ENCODE data around the gene LDHAL6B. TPM values are rescaled to one million over a fixed set of nuclear protein-coding genes. Genes with fewer than 3 reads are reported as not detected.

The LDHAL6B gene
- polyA plus RNA-seq, 3 donors = not detected

- DNase-seq = peak; percentile 9 to 63 (median 30)
- Mint-ChIP-seq H3K9me3 (peaks cover 0 to 2% (median 0%) of the 10 kb centered on the region in 7 donors), H3K27ac (peak overlapping the region in 6 of 7 donors; percentile 15 to 64 (median 28)), H3K27me3 (ENCODE audit: low read depth in 3 of 3) (no peaks in the 10 kb centered on the region), H3K4me3 (no peak overlapping the region), H3K36me3 (peaks cover 16 to 23% of the 10 kb centered on the region in 2 donors), H3K4me1 (peaks cover 22% of the 10 kb centered on the region)
- H4K20me1 ChIP-seq (ENCODE audit: insufficient read depth, low read length) = no peaks in the 10 kb centered on the region
- peak overlapping the region in 1 of 2 donors; percentile 26 for H3K27ac ChIP-seq (ENCODE audit: low read depth in 1 of 2, low read length in 2 of 2)
- no peaks in the 10 kb centered on the region for H3K79me2 ChIP-seq (ENCODE audit: insufficient read depth, low read length)
- H3K4me1 ChIP-seq (ENCODE audit: control insufficient read depth in 1 of 2, insufficient read depth in 2 of 2, low read length in 2 of 2) = peaks cover 17 to 25% of the 10 kb centered on the region in 2 donors
- H3K9me3 ChIP-seq (replicated peaks in 1 of 2; ENCODE audit: control insufficient read depth in 1 of 2, insufficient read depth in 1 of 2, low read length in 2 of 2) = no peaks in the 10 kb centered on the region
- intact Hi-C loops (cut with micrococcal nuclease) = loop anchor here in 1 of 2 donors (5.0 kb wide), 1 partner anchor 61 kb away; no protein-coding TSS in a partner anchor
- H3K36me3 ChIP-seq (replicated peaks in 1 of 2; ENCODE audit: control insufficient read depth in 1 of 2, insufficient read depth in 2 of 2, low read length in 2 of 2) = no peaks in the 10 kb centered on the region
- H2AFZ ChIP-seq (ENCODE audit: insufficient read depth, low read depth, low read length, poor library complexity, severe bottlenecking) = no peak overlapping the region
- H3K4me2 ChIP-seq (replicated peaks; ENCODE audit: extremely low read depth, low read length, poor library complexity, severe bottlenecking) = no peak overlapping the region
- peak overlapping the region in 1 of 3 experiments; percentile 26 for H3K4me3 ChIP-seq (replicated peaks in 1 of 3; ENCODE audit: low read depth in 2 of 3, low read length in 3 of 3)
- no peak for TF ChIP-seq CTCF (IDR thresholded peaks at IDR 0.05)
- 13% methylated on average over 2 of the region's 5 CpGs for WGBS (ENCODE audit: insufficient coverage)
- no peaks in the 10 kb centered on the region for H3K27me3 ChIP-seq (ENCODE audit: control insufficient read depth in 2 of 2, insufficient read depth in 2 of 2, low read length in 2 of 2)
- no peak overlapping the region for H3K9ac ChIP-seq (ENCODE audit: insufficient read depth, low read length, poor library complexity, severe bottlenecking)
Observed at GRCh38 chr15:59237924-59238331, 31.3 kb downstream of the LDHAL6B start.

GRCh38 chr15:59240036-59240435 lies 33.4 kb downstream of the LDHAL6B start:
- no peak for DNase-seq
- no peaks in the 10 kb centered on the region for H3K36me3 ChIP-seq (replicated peaks in 1 of 2; ENCODE audit: control insufficient read depth in 1 of 2, insufficient read depth in 2 of 2, low read length in 2 of 2)
- peaks cover 17 to 25% of the 10 kb centered on the region in 2 donors for H3K4me1 ChIP-seq (ENCODE audit: control insufficient read depth in 1 of 2, insufficient read depth in 2 of 2, low read length in 2 of 2)
- H3K27me3 ChIP-seq (ENCODE audit: control insufficient read depth in 2 of 2, insufficient read depth in 2 of 2, low read length in 2 of 2) = no peaks in the 10 kb centered on the region
- no peaks in the 10 kb centered on the region for H3K79me2 ChIP-seq (ENCODE audit: insufficient read depth, low read length)
- H3K9me3 Mint-ChIP-seq = peaks cover 0 to 2% (median 0%) of the 10 kb centered on the region in 7 donors
- no peak overlapping the region for H3K4me2 ChIP-seq (replicated peaks; ENCODE audit: extremely low read depth, low read length, poor library complexity, severe bottlenecking)
- 100% methylated on average over 1 of the region's 5 CpGs for WGBS (ENCODE audit: insufficient coverage)
- intact Hi-C loops (cut with micrococcal nuclease) = no loop called here
- H2AFZ ChIP-seq (ENCODE audit: insufficient read depth, low read depth, low read length, poor library complexity, severe bottlenecking) = no peak overlapping the region
- no peak overlapping the region for H3K4me3 Mint-ChIP-seq
- no peak overlapping the region for H3K27ac Mint-ChIP-seq
- no peaks in the 10 kb centered on the region for H3K9me3 ChIP-seq (replicated peaks in 1 of 2; ENCODE audit: control insufficient read depth in 1 of 2, insufficient read depth in 1 of 2, low read length in 2 of 2)
- H4K20me1 ChIP-seq (ENCODE audit: insufficient read depth, low read length) = no peaks in the 10 kb centered on the region
- H3K36me3 Mint-ChIP-seq = peaks cover 15 to 16% of the 10 kb centered on the region in 2 donors
- H3K27ac ChIP-seq (ENCODE audit: low read depth in 1 of 2, low read length in 2 of 2) = no peak overlapping the region
- H3K4me1 Mint-ChIP-seq = peaks cover 22% of the 10 kb centered on the region
- no peak overlapping the region for H3K4me3 ChIP-seq (replicated peaks in 1 of 3; ENCODE audit: low read depth in 2 of 3, low read length in 3 of 3)
- no peaks in the 10 kb centered on the region for H3K27me3 Mint-ChIP-seq (ENCODE audit: low read depth in 3 of 3)
- TF ChIP-seq CTCF (IDR thresholded peaks at IDR 0.05) = no peak
- no peak overlapping the region for H3K9ac ChIP-seq (ENCODE audit: insufficient read depth, low read length, poor library complexity, severe bottlenecking)
